Astrocyte (in vitro differentiated cells and primary cell): Measurements from ENCODE around the gene SLC6A4. TPM values are rescaled to one million over a fixed set of nuclear protein-coding genes. Genes with fewer than 3 reads are reported as not detected.

Experiments
- DNase-seq: peaks from one replicate; pipeline ENCODE4 v3.0.0-alpha.2; 2010; ENCODE audit warnings: low read depth
- FAIRE-seq: peaks from 2 replicates; lab custom pipeline; 2011; peaks lifted over from hg19 to GRCh38; lab: Jason Lieb, UNC
- H2AFZ ChIP-seq: 2 replicates; pipeline ENCODE4 v1.6.0; 2012; ENCODE audit warnings: low read depth, low read length, inconsistent platforms
- H3K27ac ChIP-seq: 2 replicates; pipeline ENCODE4 v1.5.1; 2011; ENCODE audit warnings: low read depth, low read length, inconsistent platforms
- H3K27me3 ChIP-seq: 2 replicates; pipeline ENCODE4 v1.6.0; 2011; ENCODE audit warnings: low read length, inconsistent platforms; ENCODE audit not compliant: insufficient read depth
- H3K36me3 ChIP-seq: 2 replicates; pipeline ENCODE4 v1.5.1; 2011; ENCODE audit warnings: low read length, inconsistent platforms; ENCODE audit not compliant: insufficient read depth
- H3K4me1 ChIP-seq: 2 replicates; pipeline ENCODE4 v1.5.1; 2011; ENCODE audit warnings: low read length, inconsistent platforms; ENCODE audit not compliant: insufficient read depth
- H3K4me2 ChIP-seq: 2 replicates; pipeline ENCODE4 v1.6.0; 2012; ENCODE audit warnings: low read length, inconsistent platforms
- H3K4me3 ChIP-seq: 2 replicates; pipeline ENCODE4 v1.5.1; 2011; ENCODE audit warnings: low read depth, mild to moderate bottlenecking, low read length, inconsistent platforms; ENCODE audit not compliant: insufficient read depth
- H3K79me2 ChIP-seq: 2 replicates; pipeline ENCODE4 v1.6.0; 2012; ENCODE audit warnings: mild to moderate bottlenecking, low read length, inconsistent platforms; ENCODE audit not compliant: insufficient read depth
- H3K9ac ChIP-seq: 2 replicates; pipeline ENCODE4 v1.6.0; 2012; ENCODE audit warnings: mild to moderate bottlenecking, low read length, inconsistent platforms
- H3K9me3 ChIP-seq: 2 replicates; pipeline ENCODE4 v1.5.1; 2012; ENCODE audit warnings: low read depth, mild to moderate bottlenecking, low read length, inconsistent platforms; ENCODE audit not compliant: insufficient read depth
- H4K20me1 ChIP-seq: 2 replicates; pipeline ENCODE4 v1.6.0; 2012; ENCODE audit warnings: low read length, inconsistent platforms; ENCODE audit not compliant: insufficient read depth
- H3K27ac Mint-ChIP-seq: one replicate; pipeline ENCODE4 v1.8.0; 2021; ENCODE audit warnings: mild to moderate bottlenecking, mixed read lengths; ENCODE audit not compliant: unreplicated experiment
- H3K27me3 Mint-ChIP-seq: one replicate; pipeline ENCODE4 v1.8.0; 2021; ENCODE audit warnings: low read depth, mixed read lengths; ENCODE audit not compliant: unreplicated experiment
- H3K36me3 Mint-ChIP-seq: one replicate; pipeline ENCODE4 v1.8.0; 2021; ENCODE audit warnings: low read depth, mixed read lengths; ENCODE audit not compliant: unreplicated experiment
- H3K4me1 Mint-ChIP-seq: one replicate; pipeline ENCODE4 v1.8.0; 2021; ENCODE audit warnings: low read depth, mixed read lengths; ENCODE audit not compliant: unreplicated experiment
- H3K4me3 Mint-ChIP-seq: one replicate; pipeline ENCODE4 v1.8.0; 2021; ENCODE audit warnings: mild to moderate bottlenecking, moderate library complexity, mixed read lengths; ENCODE audit not compliant: unreplicated experiment
- H3K9me3 Mint-ChIP-seq: one replicate; pipeline ENCODE4 v1.8.0; 2021; ENCODE audit warnings: mild to moderate bottlenecking, mixed read lengths; ENCODE audit not compliant: unreplicated experiment
- CTCF ChIP-seq: IDR thresholded peaks from 2 replicates; pipeline ENCODE4 v1.5.1; 2011; ENCODE audit warnings: low read depth, mild to moderate bottlenecking, inconsistent platforms, low read length, moderate library complexity; ENCODE audit not compliant: insufficient read depth
- EZH2 ChIP-seq: IDR thresholded peaks from 2 replicates; pipeline ENCODE4 v1.6.1; 2012; ENCODE audit warnings: mild to moderate bottlenecking, low read length, inconsistent platforms; ENCODE audit not compliant: insufficient read depth
- total RNA-seq: library from RNA; stranded (reverse); gene quantifications from 2 replicates; pipeline ENCODE4 v1.2.1, GENCODE V29; 2021

Gene SLC6A4
- total RNA-seq, 1 donor from 2014 or later, result not detected

GRCh38 chr17:30173649-30174048 is 61.8 kb downstream of the SLC6A4 start:
- H2AFZ ChIP-seq, result no peak overlapping the region
- Mint-ChIP-seq H3K4me1 (no peaks in the 10 kb centered on the region), H3K27ac (no peak overlapping the region), H3K9me3 (no peaks in the 10 kb centered on the region), H3K36me3 (no peaks in the 10 kb centered on the region), H3K27me3 (no peaks in the 10 kb centered on the region), H3K4me3 (no peak overlapping the region)
- no peak overlapping the region for H3K4me3 ChIP-seq
- H4K20me1 ChIP-seq, result peaks cover 19% of the 10 kb centered on the region
- DNase-seq (peak; percentile 7), FAIRE-seq (no peak)
- H3K27me3 ChIP-seq, result no peaks in the 10 kb centered on the region
- no peaks in the 10 kb centered on the region for H3K4me1 ChIP-seq
- TF ChIP-seq CTCF (no peak), EZH2 (no peak)
- no peak overlapping the region for H3K9ac ChIP-seq
- H3K4me2 ChIP-seq, result no peak overlapping the region
- no peaks in the 10 kb centered on the region for H3K9me3 ChIP-seq
- H3K36me3 ChIP-seq, result peaks cover 24% of the 10 kb centered on the region
- H3K79me2 ChIP-seq, result peaks cover 30% of the 10 kb centered on the region
- H3K27ac ChIP-seq, result no peak overlapping the region

- Histone ChIP-seq H3K4me2 (no peak overlapping the region), H3K79me2 (peaks cover 34% of the 10 kb centered on the region), H2AFZ (no peak overlapping the region), H3K9ac (no peak overlapping the region), H3K9me3 (no peaks in the 10 kb centered on the region), H3K27ac (no peak overlapping the region), H3K27me3 (no peaks in the 10 kb centered on the region), H3K36me3 (peaks cover 24% of the 10 kb centered on the region), H3K4me3 (no peak overlapping the region), H4K20me1 (peaks cover 19% of the 10 kb centered on the region), H3K4me1 (no peaks in the 10 kb centered on the region)
- TF ChIP-seq EZH2 (no peak), CTCF (no peak)
- Mint-ChIP-seq H3K27ac (no peak overlapping the region), H3K36me3 (no peaks in the 10 kb centered on the region), H3K4me1 (no peaks in the 10 kb centered on the region), H3K4me3 (no peak overlapping the region), H3K27me3 (no peaks in the 10 kb centered on the region), H3K9me3 (no peaks in the 10 kb centered on the region)
- DNase-seq, result no peak
- FAIRE-seq, result no peak
Observed at GRCh38 chr17:30172560-30172959, 62.9 kb downstream of the SLC6A4 start.

- Mint-ChIP-seq H3K4me3 (no peak overlapping the region), H3K9me3 (no peaks in the 10 kb centered on the region), H3K27me3 (no peaks in the 10 kb centered on the region), H3K27ac (no peak overlapping the region), H3K36me3 (peaks cover 2% of the 10 kb centered on the region), H3K4me1 (no peaks in the 10 kb centered on the region)
- Histone ChIP-seq H3K79me2 (peaks cover 47% of the 10 kb centered on the region), H3K36me3 (peaks cover 22% of the 10 kb centered on the region), H3K27ac (no peak overlapping the region), H3K4me2 (no peak overlapping the region), H2AFZ (no peak overlapping the region), H4K20me1 (peaks cover 13% of the 10 kb centered on the region), H3K9ac (no peak overlapping the region), H3K4me1 (no peaks in the 10 kb centered on the region), H3K27me3 (no peaks in the 10 kb centered on the region), H3K9me3 (no peaks in the 10 kb centered on the region), H3K4me3 (no peak overlapping the region)
- TF ChIP-seq CTCF (no peak), EZH2 (no peak)
- DNase-seq (no peak), FAIRE-seq (no peak)
Observed at GRCh38 chr17:30170415-30170987, 65.0 kb downstream of the SLC6A4 start.
